HT1080 (cell line): Measurements from ENCODE around the gene PTGDS. TPM values are rescaled to one million over a fixed set of nuclear protein-coding genes. Genes with fewer than 3 reads are reported as not detected.

Experiments used
- DNase-seq: peaks from one replicate; pipeline ENCODE4 v3.0.0-alpha.2; 2015; ENCODE audit warnings: low read depth
- polyA plus RNA-seq, 2 experiments: library from polyadenylated mRNA; depleted of rRNA; stranded (reverse); fragments of >200 nt; gene quantifications; 2 replicates each; pipeline ENCODE4 v1.2.3, GENCODE V29; 2015
- total RNA-seq: library from RNA; depleted of rRNA; stranded (reverse); fragments of >200 nt; shearing (Covaris generic); gene quantifications from 2 replicates; pipeline ENCODE4 v1.2.3, GENCODE V29; 2014; rRNA removed

The PTGDS gene
- not detected in 2 replicates for total RNA-seq
- polyA plus RNA-seq (2015; cell fraction: cytosol; rRNA removed), result not detected in 2 replicates
- polyA plus RNA-seq (2015; cell fraction: nucleus; rRNA removed), result 0.91 TPM in 1 of 2 replicates, not detected in the other

GRCh38 chr9:136977223-136977622 lies at the start of gene PTGDS:
Gene PTGDS, plus strand, starts transcription at chr9:136977504. Its CDS starts 75 bp downstream, at chr9:136977579.
- DNase-seq, result no peak

DNA sequence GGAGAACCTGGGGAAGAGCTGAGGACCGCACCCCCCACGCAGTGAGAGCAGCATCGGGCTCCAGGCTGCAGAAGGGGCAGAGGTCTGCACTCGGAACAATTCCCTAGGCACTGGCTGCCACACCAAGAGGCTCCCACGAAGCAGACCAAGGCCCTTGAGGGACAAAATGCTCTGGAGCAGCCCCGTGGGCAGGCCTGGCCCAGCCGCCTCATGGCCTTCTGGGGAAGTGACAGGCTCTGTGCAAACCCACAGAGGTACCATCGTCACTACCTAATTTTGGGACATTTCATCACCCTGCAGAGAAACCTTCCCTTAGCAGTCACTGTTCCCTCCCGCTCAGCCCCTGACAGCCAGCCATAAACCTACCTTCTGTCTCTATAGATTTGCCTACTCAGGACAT lies 48.7 kb upstream of the PTGDS start:
- DNase-seq, result no peak

DNA sequence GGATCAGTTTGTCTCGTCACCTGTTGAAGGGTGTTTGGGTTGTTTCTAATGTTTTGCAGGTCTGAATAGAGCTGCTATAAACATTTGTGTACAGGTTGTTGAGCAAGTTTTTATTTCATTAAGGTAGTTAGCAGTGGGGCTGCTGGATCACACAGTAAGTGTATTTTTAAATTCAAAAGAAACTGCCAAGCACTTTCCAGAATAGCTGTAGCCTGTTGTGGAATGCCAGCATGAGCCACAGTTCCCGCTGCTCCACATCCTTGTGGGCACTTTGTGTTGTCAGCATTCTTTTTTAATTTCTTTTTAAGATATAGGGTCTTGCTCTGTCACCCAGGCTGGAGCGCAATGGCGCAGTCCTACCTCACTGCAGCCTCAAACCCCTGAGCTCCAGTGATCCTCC lies 47.3 kb upstream of the PTGDS start:
- DNase-seq, result no peak

- DNase-seq, result no peak
Observed at GRCh38 chr9:136931611-136932130, 45.6 kb upstream of the PTGDS start.

DNA sequence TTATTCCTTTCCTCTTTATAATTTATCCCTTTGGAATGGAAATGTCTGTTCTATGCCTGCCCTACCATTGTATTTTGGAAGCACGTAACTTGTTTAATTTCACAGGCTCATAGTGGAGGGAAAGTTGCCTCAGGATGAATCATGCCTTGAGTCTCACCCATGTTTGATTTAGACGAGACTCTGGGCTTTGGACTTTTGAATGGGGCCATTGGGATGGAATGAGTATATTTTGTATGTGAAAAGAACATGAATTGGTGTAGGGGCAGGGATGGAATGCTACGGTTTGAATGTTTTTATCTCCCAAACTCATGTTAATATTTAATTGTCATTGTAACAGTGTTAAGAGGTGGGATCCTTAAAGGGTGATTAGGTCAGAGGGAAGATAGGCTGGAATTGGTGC lies 43.0 kb upstream of the PTGDS start:
- DNase-seq, result no peak

DNA sequence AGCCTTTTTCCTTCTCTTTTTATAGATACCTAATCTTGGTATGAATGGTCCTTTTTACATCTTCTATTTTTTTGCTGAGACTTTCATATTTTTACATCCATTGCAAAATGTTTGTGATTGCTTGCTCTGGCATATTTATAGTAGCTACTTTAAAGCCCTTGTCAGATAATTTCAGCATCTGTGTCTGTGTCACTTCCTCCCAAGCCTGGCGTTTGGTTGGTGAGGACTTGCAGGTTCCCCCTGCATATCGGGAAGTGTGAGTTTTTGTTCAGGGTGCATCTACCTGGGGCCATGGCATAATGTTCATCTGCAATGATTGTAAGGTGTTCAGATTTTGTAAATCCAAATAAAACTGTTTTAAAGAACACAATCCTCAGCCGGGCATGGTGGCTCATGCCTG lies 41.7 kb upstream of the PTGDS start:
- DNase-seq, result no peak

GRCh38 chr9:136936645-136937170 lies 40.6 kb upstream of the PTGDS start:
- no peak for DNase-seq

GRCh38 chr9:136937186-136938001 lies 39.9 kb upstream of the PTGDS start:
- DNase-seq, result no peak

- no peak for DNase-seq
Observed at GRCh38 chr9:136939431-136939995, 37.8 kb upstream of the PTGDS start.

DNA sequence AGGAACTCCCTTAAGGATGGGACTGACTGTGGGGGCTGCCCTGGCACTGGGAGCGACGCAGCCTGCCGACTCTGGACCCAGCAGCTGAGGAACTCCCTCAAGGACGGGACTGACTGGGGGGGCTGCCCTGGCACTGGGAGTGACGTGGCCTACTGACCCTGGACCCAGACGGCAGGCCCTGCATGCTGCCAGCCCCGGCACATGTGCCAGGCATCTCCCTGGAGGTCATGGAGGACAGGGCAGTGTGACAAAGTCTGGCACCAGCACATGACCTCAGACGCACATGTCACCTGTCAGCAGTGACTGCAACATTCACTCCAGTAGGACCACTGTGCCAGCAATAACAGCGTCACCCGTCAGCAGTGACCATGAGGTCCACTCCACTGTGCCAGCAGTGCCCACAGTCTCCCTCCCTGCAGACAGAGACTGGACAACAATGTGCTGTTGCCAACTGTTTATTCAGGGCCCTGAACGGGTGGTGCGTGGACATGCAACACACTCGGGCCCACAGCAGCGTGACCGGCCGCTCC lies 37.2 kb upstream of the PTGDS start:
- DNase-seq, result no peak

- no peak for DNase-seq
Observed at GRCh38 chr9:136940526-136941230, 36.6 kb upstream of the PTGDS start.

GRCh38 chr9:136941231-136942111 lies 35.8 kb upstream of the PTGDS start:
- DNase-seq, result no peak

DNA sequence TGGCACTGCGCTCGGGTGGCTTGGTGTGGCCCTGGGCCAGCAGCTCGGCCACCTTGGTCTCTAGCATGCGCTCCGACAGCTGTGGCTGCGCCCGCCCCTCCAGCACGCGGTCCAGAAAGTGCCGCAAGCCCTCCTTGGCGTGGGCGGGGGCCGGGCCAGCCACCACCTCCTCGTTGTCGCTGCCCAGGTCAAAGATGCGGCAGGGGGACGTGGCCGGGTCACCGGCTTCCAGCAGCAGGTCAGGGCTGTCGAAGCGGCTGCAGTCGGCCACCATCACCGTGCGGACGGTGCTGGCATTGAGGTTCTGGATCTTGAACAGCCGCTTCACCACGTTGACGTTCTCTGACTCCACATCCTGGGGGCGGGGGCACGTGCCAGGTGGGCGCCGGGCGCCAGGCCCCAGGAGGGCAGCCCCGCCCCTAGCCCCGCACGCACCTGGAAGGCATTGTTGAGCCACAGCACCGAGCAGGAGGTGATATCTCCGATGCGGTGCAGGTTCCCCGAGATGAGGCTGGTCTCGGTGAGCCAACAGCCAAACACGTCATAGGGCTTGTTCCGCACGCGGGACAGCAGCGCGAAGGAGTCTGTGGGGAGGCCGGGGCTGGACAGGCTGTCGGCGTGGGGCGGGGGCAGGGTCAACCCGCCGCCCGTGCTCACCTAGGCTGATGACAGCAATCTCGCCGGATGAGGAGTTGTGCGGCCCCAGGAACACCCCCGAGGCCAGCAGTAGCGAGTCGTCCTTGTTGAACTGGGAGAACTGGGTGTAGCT lies 35.0 kb upstream of the PTGDS start:
- no peak for DNase-seq

GRCh38 chr9:136942881-136943230 lies 34.4 kb upstream of the PTGDS start:
- no peak for DNase-seq

GRCh38 chr9:136943291-136944211 lies 33.8 kb upstream of the PTGDS start:
- no peak for DNase-seq

DNA sequence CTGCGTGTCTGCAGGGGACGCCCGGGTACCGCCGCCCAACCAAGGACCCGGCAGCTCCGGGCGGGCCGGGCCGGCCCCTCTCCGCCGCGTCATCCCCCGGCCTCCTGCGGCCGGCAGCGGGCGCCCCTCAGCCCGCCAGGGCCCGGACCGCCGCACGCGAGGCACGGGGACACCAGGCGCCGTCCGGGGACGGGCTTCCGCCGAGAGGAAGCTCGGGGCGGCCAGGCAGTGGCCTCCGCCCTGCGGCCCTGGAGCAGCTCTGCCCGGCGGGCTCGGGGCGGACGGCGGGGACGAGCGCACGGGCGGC lies 33.1 kb upstream of the PTGDS start:
- peak; percentile 32 for DNase-seq

- DNase-seq, result peak; percentile 84
Observed at GRCh38 chr9:136944519-136945332, 32.6 kb upstream of the PTGDS start, which contains the start of the genes C8G and FBXW5. Gene C8G, plus strand, starts transcription at chr9:136945243. Its CDS starts 78 bp downstream, at chr9:136945321. Gene FBXW5, minus strand, starts transcription at chr9:136944738. Its CDS starts 655 bp downstream, at chr9:136944083.
